ENCODE measurements around the gene LBHD1. TPM values are rescaled to one million over a fixed set of nuclear protein-coding genes. Genes with fewer than 3 reads are reported as not detected.

The LBHD1 gene
- total RNA-seq, 2 experiments from 2014 or later, result 9.3 to 22.3 TPM

GRCh38 chr11:62666259-62666926, 5.7 kb downstream of the LBHD1 start:
- POLR2A ChIA-PET, result interaction anchor here (0.9 to 8.3 kb wide), 11 partner anchors 13 to 175 kb away, joined by 3 to 159 read pairs (median 6); partner anchors contain the start of genes B3GAT3, HNRNPUL2, INTS5 and TAF6L
- no peaks in the 10 kb centered on the region for H3K9me3 ChIP-seq (ENCODE audit: low read length)
- peak overlapping the region; percentile 94 for H3K27ac ChIP-seq (ENCODE audit: low read depth, low read length, poor library complexity, severe bottlenecking)
- CTCF ChIA-PET (ENCODE audit: unreplicated experiment), result no interaction called here
- H3K79me2 ChIP-seq (ENCODE audit: insufficient read depth, low read depth, low read length), result peaks cover 72% of the 10 kb centered on the region
- no peak for TF ChIP-seq EZH2phosphoT487 (IDR thresholded peaks at IDR 0.05; ENCODE audit: borderline replicate concordance, low read depth, low read length)
- TF ChIP-seq CTCF (conservative IDR thresholded peaks at IDR 0.05; ENCODE audit: low read length), result no peak
- peak overlapping the region; percentile 89 for H3K4me2 ChIP-seq (ENCODE audit: low read length)
- H3K4me1 ChIP-seq (ENCODE audit: insufficient read depth, low read length, poor library complexity, severe bottlenecking), result peaks cover 50% of the 10 kb centered on the region
- no peak overlapping the region for H2AFZ ChIP-seq (ENCODE audit: low read length)
- H3K36me3 ChIP-seq (ENCODE audit: insufficient read depth, low read length), result peaks cover 53% of the 10 kb centered on the region
- H3K9me2 ChIP-seq (ENCODE audit: insufficient read depth, low read length), result no peaks in the 10 kb centered on the region
- peaks cover 6% of the 10 kb centered on the region; the same call in 1 of the 2 replicates for H4K20me1 ChIP-seq (ENCODE audit: insufficient read depth, low read length)
- BruUV-seq (replicated peaks), result no TSS peak
- intact Hi-C loops (cut with micrococcal nuclease; ENCODE audit: unreplicated experiment), result loop anchor here (5.0 kb wide), 1 partner anchor 74 kb away; the partner anchor contains the start of gene TUT1
- H3K4me3 ChIP-seq (ENCODE audit: low read depth, low read length, poor library complexity, severe bottlenecking), result peak overlapping the region; percentile 86
- peak; percentile 42 for DNase-seq (ENCODE audit: low spot score)

- H3K4me3 ChIP-seq (ENCODE audit: low read depth, low read length, poor library complexity, severe bottlenecking), result peak overlapping the region; percentile 86
- H3K4me2 ChIP-seq (ENCODE audit: low read length), result peak overlapping the region; percentile 89
- ChIA-PET CTCF (ENCODE audit: unreplicated experiment) (interaction anchor here (0.6 to 1.4 kb wide), 4 partner anchors 15 to 123 kb away, joined by 3 read pairs; no protein-coding TSS in a partner anchor), POLR2A (interaction anchor here (0.8 to 8.3 kb wide), 22 partner anchors 8 to 190 kb away, joined by 3 to 159 read pairs (median 6); partner anchors contain the start of genes B3GAT3, EEF1G, GANAB and HNRNPUL2)
- peaks cover 6% of the 10 kb centered on the region; the same call in 1 of the 2 replicates for H4K20me1 ChIP-seq (ENCODE audit: insufficient read depth, low read length)
- H3K4me1 ChIP-seq (ENCODE audit: insufficient read depth, low read length, poor library complexity, severe bottlenecking), result peaks cover 45% of the 10 kb centered on the region
- H3K27ac ChIP-seq (ENCODE audit: low read depth, low read length, poor library complexity, severe bottlenecking), result peak overlapping the region; percentile 94
- H2AFZ ChIP-seq (ENCODE audit: low read length), result no peak overlapping the region
- no peak; the same call in 1 of the 2 replicates for TF ChIP-seq CTCF (conservative IDR thresholded peaks at IDR 0.05; ENCODE audit: low read length)
- peaks cover 59% of the 10 kb centered on the region for H3K36me3 ChIP-seq (ENCODE audit: insufficient read depth, low read length)
- H3K79me2 ChIP-seq (ENCODE audit: insufficient read depth, low read depth, low read length), result peaks cover 66% of the 10 kb centered on the region
- H3K9me3 ChIP-seq (ENCODE audit: low read length), result no peaks in the 10 kb centered on the region
- no peaks in the 10 kb centered on the region for H3K9me2 ChIP-seq (ENCODE audit: insufficient read depth, low read length)
- intact Hi-C loops (cut with micrococcal nuclease; ENCODE audit: unreplicated experiment), result loop anchor here (1.0 to 5.0 kb wide), 4 partner anchors 12 to 73 kb away; partner anchors contain the start of genes EML3, INTS5, MTA2 and ROM1
- BruUV-seq (replicated peaks), result no TSS peak
- DNase-seq (ENCODE audit: low spot score), result peak; percentile 65
Observed at GRCh38 chr11:62665599-62666258, 6.3 kb downstream of the LBHD1 start.
